ENCODE results near the gene OR51F2.

DNA sequence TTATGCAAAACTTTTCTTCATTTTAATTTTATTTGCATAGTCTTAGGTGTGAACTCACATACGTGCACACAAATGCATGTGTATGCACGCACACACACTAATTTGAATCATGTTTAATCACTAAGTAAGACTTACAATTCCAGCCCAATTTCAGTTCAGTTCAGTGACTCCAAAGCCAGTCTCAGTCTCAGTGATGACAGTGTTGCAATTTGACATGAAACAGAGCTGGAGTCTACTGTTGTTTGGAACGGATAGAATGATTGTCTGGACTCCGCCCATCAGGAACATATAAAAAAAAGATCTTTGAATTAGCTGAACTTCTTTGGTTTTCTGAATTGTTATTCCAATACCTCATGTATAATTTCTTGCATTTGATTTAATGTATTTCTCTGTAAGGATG lies 42.8 kb downstream of the OR51F2 start:
- TF ChIP-seq, protein P1, sequence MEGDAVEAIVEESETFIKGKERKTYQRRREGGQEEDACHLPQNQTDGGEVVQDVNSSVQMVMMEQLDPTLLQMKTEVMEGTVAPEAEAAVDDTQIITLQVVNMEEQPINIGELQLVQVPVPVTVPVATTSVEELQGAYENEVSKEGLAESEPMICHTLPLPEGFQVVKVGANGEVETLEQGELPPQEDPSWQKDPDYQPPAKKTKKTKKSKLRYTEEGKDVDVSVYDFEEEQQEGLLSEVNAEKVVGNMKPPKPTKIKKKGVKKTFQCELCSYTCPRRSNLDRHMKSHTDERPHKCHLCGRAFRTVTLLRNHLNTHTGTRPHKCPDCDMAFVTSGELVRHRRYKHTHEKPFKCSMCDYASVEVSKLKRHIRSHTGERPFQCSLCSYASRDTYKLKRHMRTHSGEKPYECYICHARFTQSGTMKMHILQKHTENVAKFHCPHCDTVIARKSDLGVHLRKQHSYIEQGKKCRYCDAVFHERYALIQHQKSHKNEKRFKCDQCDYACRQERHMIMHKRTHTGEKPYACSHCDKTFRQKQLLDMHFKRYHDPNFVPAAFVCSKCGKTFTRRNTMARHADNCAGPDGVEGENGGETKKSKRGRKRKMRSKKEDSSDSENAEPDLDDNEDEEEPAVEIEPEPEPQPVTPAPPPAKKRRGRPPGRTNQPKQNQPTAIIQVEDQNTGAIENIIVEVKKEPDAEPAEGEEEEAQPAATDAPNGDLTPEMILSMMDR (conservative IDR thresholded peaks at IDR 0.05 in 1 of 2, IDR thresholded peaks at IDR 0.05 in 1 of 2; ENCODE audit: extremely low read depth in 1 of 2, insufficient read depth in 1 of 2, low read depth in 1 of 2, low read length in 2 of 2): no peak
- TF ChIP-seq EZH2 (IDR thresholded peaks at IDR 0.05; ENCODE audit: borderline replicate concordance, low read length): no peak
